NB4 (cell line): Measurements from ENCODE around the gene TLCD1.
"Not testable (repeated sequence)": the region's sequence is repeated elsewhere in the genome, so short reads cannot be mapped to it uniquely, and the experiment has no call there.

Source experiments
- DNase-seq: peaks from one replicate; pipeline ENCODE4 v3.0.0; 2010; ENCODE audit warnings: low read depth
- H3K4me3 ChIP-seq: one replicate; pipeline ENCODE4 v1.5.1; 2011; ENCODE audit warnings: mild to moderate bottlenecking, low read depth, low read length, moderate library complexity
- MYC ChIP-seq: IDR thresholded peaks from 2 replicates; pipeline ENCODE4 v1.6.1; 2011; ENCODE audit warnings: low read depth, low read length
- POLR2A ChIP-seq: IDR thresholded peaks from 2 replicates; pipeline ENCODE4 v1.6.1; 2011; ENCODE audit warnings: mild to moderate bottlenecking; ENCODE audit not compliant: insufficient read length; ENCODE audit errors: extremely low read depth
- TF ChIP-seq, protein P1 (sequence below): IDR thresholded peaks from 2 replicates; pipeline ENCODE4 v1.6.1; 2011; ENCODE audit warnings: low read depth, low read length
- TF ChIP-seq, protein P2 (sequence below): IDR thresholded peaks from one replicate; pipeline ENCODE4 v1.5.1; 2012; ENCODE audit warnings: low read depth, low read length

Gene TLCD1

DNA sequence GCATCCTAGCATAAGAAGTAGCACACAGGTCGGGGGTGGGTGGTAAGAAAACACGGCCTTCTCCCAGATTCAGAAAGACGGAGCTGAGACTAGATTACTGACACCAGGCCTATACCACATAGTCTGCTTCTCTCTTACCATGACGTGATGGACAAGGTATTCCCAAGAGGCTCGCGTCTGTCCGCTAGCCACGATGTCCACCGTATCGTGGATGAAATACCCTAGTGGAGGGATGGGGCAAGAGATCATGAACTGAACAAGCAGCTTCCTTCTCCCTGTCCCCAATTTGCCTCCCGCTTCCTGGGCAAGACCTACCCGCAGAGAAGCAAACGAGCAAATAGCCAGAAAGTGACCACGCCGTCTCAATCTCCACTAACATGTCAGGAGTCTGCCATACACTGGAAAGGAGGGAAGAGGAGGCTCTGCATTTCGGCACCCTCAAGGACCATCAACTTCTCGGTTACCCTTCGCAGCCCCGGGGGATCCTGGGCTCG is 820 bp downstream of the TLCD1 start:
- peak; percentile 88 for DNase-seq

DNA sequence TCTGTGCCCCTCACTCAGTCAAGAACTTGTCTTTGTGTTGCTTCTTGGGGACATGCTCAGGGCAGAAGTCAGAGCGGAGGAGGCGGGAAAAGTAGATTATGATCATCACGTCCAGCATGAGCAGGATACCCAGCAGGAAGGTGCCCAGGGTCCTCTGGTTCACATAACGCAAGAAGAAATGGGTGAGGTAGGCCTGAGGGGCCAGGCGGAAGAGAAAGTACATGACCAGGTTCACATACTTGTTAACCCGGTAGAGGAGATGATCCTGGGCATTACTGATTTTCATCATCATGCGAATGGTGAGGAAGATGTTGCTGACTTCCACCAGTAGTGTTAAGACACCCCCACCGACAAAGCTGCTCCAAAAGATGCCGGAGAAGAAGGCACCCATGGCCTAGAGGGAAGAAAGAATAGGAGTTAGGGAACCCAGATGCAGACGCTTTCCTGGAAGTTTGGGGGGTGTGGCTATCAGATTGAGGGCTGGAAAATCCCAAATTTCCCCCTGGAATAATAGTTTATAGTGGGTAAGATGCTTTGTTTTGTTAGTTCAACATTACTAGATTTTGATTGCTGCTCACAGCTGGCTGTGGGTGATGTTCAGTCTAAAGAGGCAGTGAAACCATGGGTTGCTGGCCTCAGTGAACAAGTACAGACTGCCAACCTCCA is 1.4 kb downstream of the TLCD1 start:
- TF ChIP-seq, protein P1, sequence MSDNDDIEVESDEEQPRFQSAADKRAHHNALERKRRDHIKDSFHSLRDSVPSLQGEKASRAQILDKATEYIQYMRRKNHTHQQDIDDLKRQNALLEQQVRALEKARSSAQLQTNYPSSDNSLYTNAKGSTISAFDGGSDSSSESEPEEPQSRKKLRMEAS = no peak
- TF ChIP-seq, protein P2, sequence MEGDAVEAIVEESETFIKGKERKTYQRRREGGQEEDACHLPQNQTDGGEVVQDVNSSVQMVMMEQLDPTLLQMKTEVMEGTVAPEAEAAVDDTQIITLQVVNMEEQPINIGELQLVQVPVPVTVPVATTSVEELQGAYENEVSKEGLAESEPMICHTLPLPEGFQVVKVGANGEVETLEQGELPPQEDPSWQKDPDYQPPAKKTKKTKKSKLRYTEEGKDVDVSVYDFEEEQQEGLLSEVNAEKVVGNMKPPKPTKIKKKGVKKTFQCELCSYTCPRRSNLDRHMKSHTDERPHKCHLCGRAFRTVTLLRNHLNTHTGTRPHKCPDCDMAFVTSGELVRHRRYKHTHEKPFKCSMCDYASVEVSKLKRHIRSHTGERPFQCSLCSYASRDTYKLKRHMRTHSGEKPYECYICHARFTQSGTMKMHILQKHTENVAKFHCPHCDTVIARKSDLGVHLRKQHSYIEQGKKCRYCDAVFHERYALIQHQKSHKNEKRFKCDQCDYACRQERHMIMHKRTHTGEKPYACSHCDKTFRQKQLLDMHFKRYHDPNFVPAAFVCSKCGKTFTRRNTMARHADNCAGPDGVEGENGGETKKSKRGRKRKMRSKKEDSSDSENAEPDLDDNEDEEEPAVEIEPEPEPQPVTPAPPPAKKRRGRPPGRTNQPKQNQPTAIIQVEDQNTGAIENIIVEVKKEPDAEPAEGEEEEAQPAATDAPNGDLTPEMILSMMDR = no peak
- TF ChIP-seq MYC = peak; percentile 26; the same call in 1 of the 2 replicates
- H3K4me3 ChIP-seq = peak overlapping the region; percentile 75
- DNase-seq = peak; percentile 59

More for the DNA sequence above, 820 bp downstream of the TLCD1 start:
- TF ChIP-seq, protein P2 = peak; percentile 6
- TF ChIP-seq POLR2A (peak; percentile 47), MYC (no peak)
- TF ChIP-seq, protein P1 = no peak
- peak overlapping the region; percentile 75 for H3K4me3 ChIP-seq

DNA sequence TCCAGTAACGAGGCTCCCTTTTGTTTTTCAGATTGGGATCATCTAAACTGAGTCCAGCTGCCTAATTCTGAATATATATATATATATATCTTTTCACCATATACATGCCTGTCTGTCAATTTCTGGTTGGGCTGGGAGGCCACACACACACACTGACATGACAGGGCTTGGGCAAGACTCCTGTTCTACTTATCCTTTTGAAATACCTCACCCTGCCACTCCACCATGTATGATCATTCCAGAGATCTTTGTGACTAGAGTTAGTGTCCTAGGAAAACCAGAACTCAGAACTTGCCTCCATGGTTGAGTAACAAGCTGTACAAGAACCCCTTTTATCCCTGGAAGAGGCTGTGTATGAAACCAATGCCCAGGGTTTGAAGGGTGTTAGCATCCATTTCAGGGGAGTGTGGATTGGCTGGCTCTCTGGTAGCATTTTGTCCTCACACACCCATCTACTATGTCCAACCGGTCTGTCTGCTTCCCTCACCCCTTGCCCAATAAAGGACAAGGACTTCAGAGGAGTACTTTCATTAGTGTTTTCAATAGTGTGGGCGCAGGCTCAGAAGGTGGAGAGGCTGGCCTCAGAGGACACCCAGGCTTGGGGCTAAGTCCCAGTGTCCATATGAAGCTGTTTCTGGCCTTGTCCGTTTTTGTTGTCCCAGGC is 2.1 kb downstream of the TLCD1 start:
- DNase-seq = not testable (repeated sequence)
- H3K4me3 ChIP-seq = peak overlapping the region; percentile 75

DNA sequence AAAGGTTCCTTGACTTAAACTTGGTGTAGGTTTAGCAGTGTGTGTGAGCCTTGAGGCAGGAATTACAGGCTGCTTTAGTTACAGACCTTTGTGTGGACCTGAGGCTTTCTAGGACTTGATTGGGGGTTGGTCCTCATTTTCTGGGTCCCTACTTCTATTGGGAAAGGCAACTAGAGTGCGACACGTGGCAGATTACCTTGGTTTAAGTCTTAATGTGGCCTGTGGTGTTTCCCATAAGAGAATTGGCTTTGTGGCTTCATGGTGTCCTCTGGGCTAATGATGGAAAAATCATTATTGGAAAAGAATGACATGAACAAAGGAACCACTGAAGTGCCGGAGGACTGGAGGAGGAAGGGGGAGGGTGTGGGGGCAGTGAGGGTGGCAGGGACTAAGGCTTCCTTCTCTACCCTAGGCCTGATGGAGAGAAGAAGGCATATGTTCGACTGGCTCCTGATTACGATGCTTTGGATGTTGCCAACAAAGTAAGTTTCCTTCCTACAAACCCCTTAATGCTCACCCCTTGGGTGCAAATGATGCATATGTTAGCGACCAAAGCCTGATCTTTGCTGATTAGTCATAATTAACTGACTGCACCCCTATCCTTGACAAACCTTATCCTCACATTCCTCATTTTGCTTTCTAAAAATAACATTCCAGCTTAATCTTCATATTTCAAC is 2.7 kb downstream of the TLCD1 start:
- TF ChIP-seq POLR2A (no peak), MYC (no peak)
- TF ChIP-seq, protein P2 = no peak
- TF ChIP-seq, protein P1 = no peak
- peak overlapping the region; percentile 80 for H3K4me3 ChIP-seq
- DNase-seq = no peak

DNA sequence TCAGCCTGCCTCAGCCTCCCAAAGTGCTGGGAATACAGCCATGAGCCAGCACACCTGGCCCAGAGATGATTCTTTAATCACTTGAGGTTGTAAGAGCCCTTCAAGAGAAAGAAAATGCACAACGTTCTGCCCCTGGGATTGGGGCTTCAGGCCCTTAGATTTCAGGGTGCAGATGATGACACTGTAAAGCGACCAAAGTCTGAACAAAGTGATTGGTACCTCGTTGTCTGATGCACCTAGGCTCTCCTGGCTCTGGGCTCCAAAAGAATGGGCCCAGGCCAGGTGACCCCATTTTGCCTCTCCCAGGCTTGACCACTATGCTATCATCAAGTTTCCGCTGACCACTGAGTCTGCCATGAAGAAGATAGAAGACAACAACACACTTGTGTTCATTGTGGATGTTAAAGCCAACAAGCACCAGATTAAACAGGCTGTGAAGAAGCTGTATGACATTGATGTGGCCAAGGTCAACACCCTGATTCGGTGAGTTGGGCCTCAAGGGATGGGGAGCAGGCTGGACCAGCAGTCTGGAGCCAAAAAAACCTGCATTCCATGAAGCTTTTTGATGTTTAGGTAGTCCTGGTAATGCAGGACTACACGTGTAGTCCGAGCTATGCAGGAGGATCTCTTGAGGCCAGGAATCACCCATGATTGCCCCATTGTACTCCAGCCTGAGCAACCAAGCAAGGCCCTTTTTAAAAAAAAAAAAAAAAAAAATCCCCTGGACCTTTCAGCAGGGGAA is 3.4 kb downstream of the TLCD1 start:
- no peak for DNase-seq
- TF ChIP-seq, protein P2 = no peak
- TF ChIP-seq, protein P1 = no peak
- TF ChIP-seq POLR2A (no peak), MYC (no peak)
- peak overlapping the region; percentile 80 for H3K4me3 ChIP-seq

DNA sequence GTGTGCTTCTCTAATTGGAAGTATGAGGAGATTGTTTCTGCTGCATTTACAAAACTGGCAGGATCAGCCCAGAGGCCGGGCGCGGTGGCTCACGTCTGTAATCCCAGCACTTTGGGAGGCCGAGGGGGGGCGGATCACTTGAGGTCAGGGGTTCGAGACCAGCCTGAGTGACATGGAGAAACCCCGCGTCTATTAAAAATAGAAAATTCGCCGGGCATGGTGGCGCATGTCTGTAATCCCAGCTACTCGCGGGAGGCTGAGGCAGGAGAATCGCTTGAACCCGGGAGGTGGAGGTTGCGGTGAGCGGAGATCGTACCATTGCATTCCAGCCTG is 5.1 kb downstream of the TLCD1 start:
- DNase-seq = not testable (repeated sequence)

More for the DNA sequence above, 5.1 kb downstream of the TLCD1 start:
- peak overlapping the region; percentile 80 for H3K4me3 ChIP-seq
